K562 (cell line): Measurements from ENCODE around the gene RALGPS1. TPM values are rescaled to one million over a fixed set of nuclear protein-coding genes. Genes with fewer than 3 reads are reported as not detected.

Experiments used
- ATAC-seq: fragments of 200-7000 bp; cut with Tn5 transposase; 3 replicates; pipeline ENCODE4 v1.9.1; 2020; ENCODE audit warnings: moderate library complexity
- BruUV-seq: library from RNA; stranded (reverse); fragments of 400-500 nt; replicated peaks from 2 replicates; lab custom pipeline; 2021; lab: Mats Ljungman, UMichigan
- CTCF ChIA-PET: fragments of 300-600 bp; formaldehyde crosslinking; extraction: SDS; loops from one replicate; lab custom pipeline; 2021; ENCODE audit warnings: low intra/inter-chr PET ratio; lab: Yijun Ruan, JAX
- POLR2A ChIA-PET: fragments of 300-600, 350-650 bp; sonication (Branson Sonifier 250); formaldehyde crosslinking; extraction: SDS; loops from one replicate; lab custom pipeline; 2021; ENCODE audit warnings: antibody characterized with exemption, inconsistent platforms; lab: Yijun Ruan, JAX
- DNase-seq, 4 experiments: peaks; one replicate each; pipeline versions ENCODE4 v3.0.0 to v3.0.0-alpha.2; 2011 to 2018; ENCODE audit warnings: low spot score in 3 of 4, mixed read lengths in 3 of 4; ENCODE audit errors: extremely low read depth in 1 of 4
- FAIRE-seq: peaks from 2 replicates; lab custom pipeline; 2011; peaks lifted over from hg19 to GRCh38; lab: Jason Lieb, UNC
- H2AFZ ChIP-seq: 2 replicates; pipeline ENCODE4 v1.6.0; 2011; ENCODE audit warnings: low read depth, low read length, control low read depth, inconsistent platforms
- H3K27ac ChIP-seq: fragments of 200-600 bp; 3 replicates; pipeline ENCODE4 v1.8.0; 2011; ENCODE audit warnings: low read depth, mild to moderate bottlenecking, control low read depth, inconsistent platforms, low read length, moderate library complexity, mixed read lengths; ENCODE audit errors: extremely low read depth
- H3K27me3 ChIP-seq, 2 experiments: fragments of 300-600 bp in 1 of 2; 2 replicates in 1 of 2; 3 replicates in 1 of 2; pipeline versions ENCODE4 v1.6.0 to v1.8.0; 2011; ENCODE audit warnings: inconsistent platforms in 2 of 2, low read length in 2 of 2, mild to moderate bottlenecking in 1 of 2, mixed read lengths in 1 of 2, moderate library complexity in 1 of 2; ENCODE audit not compliant: control insufficient read depth in 2 of 2, insufficient read depth in 2 of 2
- H3K36me3 ChIP-seq: fragments of 300-600 bp; 3 replicates; pipeline ENCODE4 v1.8.0; 2011; ENCODE audit warnings: mild to moderate bottlenecking, low read length, inconsistent platforms; ENCODE audit not compliant: control insufficient read depth, insufficient read depth
- H3K4me1 ChIP-seq, 2 experiments: fragments of 200-600 bp in 1 of 2; replicated peaks in 1 of 2; 2 replicates in 1 of 2; 3 replicates in 1 of 2; pipeline versions ENCODE4 v1.5.1 to v1.8.0; 2011; ENCODE audit warnings: inconsistent platforms in 2 of 2, low read length in 2 of 2, mild to moderate bottlenecking in 1 of 2, mixed read lengths in 1 of 2, moderate library complexity in 1 of 2; ENCODE audit not compliant: control insufficient read depth in 2 of 2, insufficient read depth in 2 of 2
- H3K4me2 ChIP-seq: 2 replicates; pipeline ENCODE4 v1.6.1; 2011; ENCODE audit warnings: low read length, control low read depth, inconsistent platforms, mixed read lengths; ENCODE audit not compliant: insufficient read depth
- H3K4me3 ChIP-seq: fragments of 200-600 bp; sonication (generic), shearing (Covaris generic); 2 replicates; pipeline ENCODE4 v1.5.1; 2016; ENCODE audit warnings: control low read depth, inconsistent platforms
- H3K79me2 ChIP-seq: fragments of 200-600 bp; 3 replicates; pipeline ENCODE4 v1.8.0; 2011; ENCODE audit warnings: low read length, inconsistent platforms; ENCODE audit not compliant: control insufficient read depth, insufficient read depth
- H3K9ac ChIP-seq, 2 experiments: 2 replicates each; pipeline versions ENCODE4 v1.6.0 to v1.6.1; 2011; ENCODE audit warnings: low read depth in 2 of 2, low read length in 2 of 2, control low read depth in 1 of 2, inconsistent platforms in 1 of 2, mild to moderate bottlenecking in 1 of 2, mixed read lengths in 1 of 2; ENCODE audit not compliant: insufficient read depth in 1 of 2
- H3K9me1 ChIP-seq: one replicate; pipeline ENCODE4 v1.6.0; 2011; ENCODE audit warnings: inconsistent platforms, mild to moderate bottlenecking, low read length, moderate library complexity; ENCODE audit not compliant: control insufficient read depth, insufficient read depth
- H3K9me3 ChIP-seq: replicated peaks from 2 replicates; pipeline ENCODE4 v1.5.1; 2011; ENCODE audit warnings: low read depth, low read length, inconsistent platforms; ENCODE audit not compliant: control insufficient read depth, insufficient read depth
- H4K20me1 ChIP-seq: replicated peaks from 2 replicates; pipeline ENCODE4 v1.6.1; 2011; ENCODE audit warnings: low read length, inconsistent platforms, mixed read lengths; ENCODE audit not compliant: control insufficient read depth, insufficient read depth
- ARID2 ChIP-seq: fragments of 450-650 bp; IDR thresholded peaks from 2 replicates; pipeline ENCODE4 v1.6.1; 2017; ENCODE audit warnings: antibody characterized with exemption, mild to moderate bottlenecking
- ATF3 ChIP-seq, 2 experiments: fragments of 450-650 bp in 1 of 2; sonication (generic) in 1 of 2; formaldehyde crosslinking in 1 of 2; IDR thresholded peaks in 1 of 2; conservative IDR thresholded peaks in 1 of 2; 2 replicates each; pipeline versions ENCODE4 v1.6.1 to v1.8.1; 2016 to 2023; ENCODE audit warnings: mild to moderate bottlenecking in 2 of 2, moderate library complexity in 2 of 2, inconsistent platforms in 1 of 2, missing genetic modification reagents in 1 of 2
- ETS1 ChIP-seq: conservative IDR thresholded peaks from 2 replicates; pipeline ENCODE4 v1.6.1; 2011; ENCODE audit warnings: low read depth, mild to moderate bottlenecking, low read length; ENCODE audit not compliant: control insufficient read depth
- GABPB2 ChIP-seq: fragments of 250-450 bp; sonication (Bioruptor Pico); conservative IDR thresholded peaks from 2 replicates; pipeline ENCODE4 v1.5.1; 2021; ENCODE audit warnings: mild to moderate bottlenecking
- RUNX1 ChIP-seq: sonication (generic); IDR thresholded peaks from 2 replicates; pipeline ENCODE4 v1.6.1; 2016; ENCODE audit warnings: antibody characterized with exemption, low read depth
- SMC3 ChIP-seq: conservative IDR thresholded peaks from 2 replicates; pipeline ENCODE4 v1.6.1; 2011; ENCODE audit warnings: low read depth, low read length, improper control_type of control experiment; ENCODE audit not compliant: insufficient read depth
- SRSF9 ChIP-seq: fragments of 200-400 bp; formaldehyde crosslinking; IDR thresholded peaks from 2 replicates; pipeline ENCODE4 v1.6.1; 2017; ENCODE audit warnings: low read depth, low read length, borderline replicate concordance
- ZNF668 ChIP-seq: fragments of 250-450 bp; sonication (Bioruptor Pico); IDR thresholded peaks from 2 replicates; pipeline ENCODE4 v1.8.0; 2022; ENCODE audit warnings: mild to moderate bottlenecking, inconsistent platforms
- WGBS: fragments of 100-300 bp; shearing (Covaris generic); methylation state at CpG from one replicate; pipeline ENCODE4 v1.1.6; 2016; ENCODE audit warnings: low coverage, mixed read lengths; ENCODE audit not compliant: insufficient coverage; ENCODE audit errors: missing lambda C conversion rate; 5-methylcytosine and 5-hydroxymethylcytosine counted together
- in situ Hi-C: fragments of 300-500 bp; cut with MboI; formaldehyde crosslinking; loops from 4 replicates; pipeline ENCODE4 v1.15.0; 2018; ENCODE audit warnings: inconsistent platforms, mixed read lengths
- intact Hi-C: fragments of 100-400 bp; cut with micrococcal nuclease; formaldehyde crosslinking; loops from 2 replicates; pipeline ENCODE4 v1.14.2; 2022
- polyA plus RNA-seq, 8 experiments: library from polyadenylated mRNA; depleted of rRNA in 4 of 8; stranded (reverse) in 5 of 8; unstranded in 3 of 8; fragments of >200 nt; fragmentation: Nextera tagmentation in 2 of 8; fragmentation: Illumina TruSeq in 1 of 8; extraction: Ambion mirVana in 2 of 8; extraction: Trizol in 1 of 8; gene quantifications; 2 replicates each; pipeline versions ENCODE4 v1.2.1 to v1.2.3, GENCODE V29; 2011 to 2014; ENCODE audit warnings: inconsistent platforms in 1 of 8, missing spikeins in 1 of 8
- total RNA-seq, 7 experiments: library from RNA; depleted of rRNA in 6 of 7; stranded (reverse); fragments of >200 nt in 6 of 7; fragmentation: Illumina TruSeq in 2 of 7; extraction: Trizol in 2 of 7; gene quantifications; 2 replicates each; pipeline versions ENCODE4 v1.2.1 to v1.2.3, GENCODE V29; 2011 to 2021; ENCODE audit warnings: low replicate concordance in 1 of 7
- TF ChIP-seq, protein P1 (sequence below): fragments of 250-450 bp; sonication (Bioruptor Pico); IDR thresholded peaks from 2 replicates; pipeline ENCODE4 v1.4.0; 2020

Gene RALGPS1
- total and polyA plus RNA-seq, 9 of the 15 experiments (the other 6 are each of a cell fraction or from before 2014, with no cell fraction given) = 0.04 to 2.6 (median 1.5) TPM

- FAIRE-seq (no peak), ATAC-seq (peak; percentile 28), DNase-seq (peak in 2 of 4 experiments; percentile 23 to 25)
- Histone ChIP-seq H3K9ac (no peak within 1 kb of the TSS; a peak in 1 of 4 replicates), H3K27me3 (peaks cover 41 to 63% of the 10 kb centered on the region in 2 experiments; a peak in 4 of 5 replicates), H3K9me1 (no peaks in the 10 kb centered on the region), H3K9me3 (no peaks in the 10 kb centered on the region), H3K79me2 (no peaks in the 10 kb centered on the region), H3K27ac (no peak within 1 kb of the TSS), H2AFZ (no peak within 1 kb of the TSS), H3K4me1 (peaks cover 0 to 14% of the 10 kb centered on the region in 2 experiments; a peak in 2 of 5 replicates), H3K4me3 (no peak within 1 kb of the TSS), H3K4me2 (no peak within 1 kb of the TSS), H3K36me3 (no peaks in the 10 kb centered on the region), H4K20me1 (peaks cover 20% of the 10 kb centered on the region)
- in situ Hi-C loops (no loop called here), intact Hi-C loops (no loop called here)
- POLR2A ChIA-PET = interaction anchor here (1.1 kb wide), 2 partner anchors 8 to 12 kb away, joined by 5 to 6 read pairs; no protein-coding TSS in a partner anchor
- 3% methylated on average over 26 of the region's 43 CpGs for whole genome bisulfite sequencing
- CTCF ChIA-PET = no interaction called here
- no TSS peak for BruUV-seq
- TF ChIP-seq GABPB2 (CRISPR knock-in tag) (no peak), SMC3 (no peak), ATF3 (IDR thresholded peaks at IDR 0.05) (no peak), ATF3 (CRISPR knock-in tag; conservative IDR thresholded peaks at IDR 0.05) (no peak), ARID2 (no peak), ETS1 (no peak), RUNX1 (no peak), SRSF9 (no peak), ZNF668 (CRISPR knock-in tag) (no peak)
- TF ChIP-seq, protein P1, sequence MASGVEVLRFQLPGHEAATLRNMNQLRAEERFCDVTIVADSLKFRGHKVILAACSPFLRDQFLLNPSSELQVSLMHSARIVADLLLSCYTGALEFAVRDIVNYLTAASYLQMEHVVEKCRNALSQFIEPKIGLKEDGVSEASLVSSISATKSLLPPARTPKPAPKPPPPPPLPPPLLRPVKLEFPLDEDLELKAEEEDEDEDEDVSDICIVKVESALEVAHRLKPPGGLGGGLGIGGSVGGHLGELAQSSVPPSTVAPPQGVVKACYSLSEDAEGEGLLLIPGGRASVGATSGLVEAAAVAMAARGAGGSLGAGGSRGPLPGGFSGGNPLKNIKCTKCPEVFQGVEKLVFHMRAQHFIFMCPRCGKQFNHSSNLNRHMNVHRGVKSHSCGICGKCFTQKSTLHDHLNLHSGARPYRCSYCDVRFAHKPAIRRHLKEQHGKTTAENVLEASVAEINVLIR (CRISPR knock-in tag) = no peak
These were observed 207.8 kb downstream of the RALGPS1 start, which contains the start of gene ANGPTL2 for GRCh38 chr9:127122176-127123063. ANGPTL2 (minus strand) TSS chr9:127122635; CDS start chr9:127108731, 13,904 bp downstream.
